T-helper 17 cell (primary cell): Measurements from ENCODE around the gene FOXO1. TPM values are rescaled to one million over a fixed set of nuclear protein-coding genes. Genes with fewer than 3 reads are reported as not detected.
A peak's percentile ranks its signal among the peaks of the same experiment; 100 is the strongest.

Experiments used
- ATAC-seq: fragments of 150-1000 bp; cut with Tn5 transposase; 2 replicates; pipeline ENCODE4 v1.10.0; 2021; ENCODE audit warnings: mild to moderate bottlenecking, moderate library complexity
- DNase-seq, 3 donors: peaks; one replicate each; pipeline versions ENCODE4 v3.0.0 to v3.0.0-alpha.2; 2020 to 2021
- H3K9me3 ChIP-seq: one replicate; pipeline ENCODE4 v1.7.0; 2013; ENCODE audit warnings: low read length, mild to moderate bottlenecking; ENCODE audit not compliant: control insufficient read depth, poor library complexity, severe bottlenecking
- H3K27ac Mint-ChIP-seq: one replicate; pipeline ENCODE4 v1.8.0; 2022; ENCODE audit warnings: mild to moderate bottlenecking, moderate library complexity, mixed read lengths
- H3K27me3 Mint-ChIP-seq: one replicate; pipeline ENCODE4 v1.8.0; 2022; ENCODE audit warnings: mixed read lengths
- H3K36me3 Mint-ChIP-seq: one replicate; pipeline ENCODE4 v1.8.0; 2022; ENCODE audit warnings: low read depth, mixed read lengths
- H3K4me1 Mint-ChIP-seq: one replicate; pipeline ENCODE4 v1.8.0; 2022; ENCODE audit warnings: mild to moderate bottlenecking, mixed read lengths
- H3K4me3 Mint-ChIP-seq: one replicate; pipeline ENCODE4 v1.8.0; 2022; ENCODE audit warnings: mild to moderate bottlenecking, moderate library complexity, mixed read lengths
- total RNA-seq, 4 donors: library from RNA in 2 of 4; stranded (reverse) in 2 of 4; gene quantifications; one replicate each; pipeline ENCODE4 v1.2.3 and lab custom pipeline; 2022 to 2026

FOXO1 gene
- total RNA-seq, 2 donors from 2014 or later, result 72.9 to 86.1 TPM

GRCh38 chr13:40604135-40604534 lies 62.3 kb downstream of the FOXO1 start:
- ATAC-seq (no peak), DNase-seq (no peak)
- H3K4me3 Mint-ChIP-seq, result peak overlapping the region; percentile 15
- no peaks in the 10 kb centered on the region for H3K27me3 Mint-ChIP-seq
- no peaks in the 10 kb centered on the region for H3K9me3 ChIP-seq
- peaks cover 61% of the 10 kb centered on the region for H3K4me1 Mint-ChIP-seq
- peaks cover 6% of the 10 kb centered on the region for H3K36me3 Mint-ChIP-seq
- peak overlapping the region; percentile 41 for H3K27ac Mint-ChIP-seq

- no peak for DNase-seq
- H3K4me1 Mint-ChIP-seq, result peaks cover 69% of the 10 kb centered on the region
- peak overlapping the region; percentile 94 for H3K27ac Mint-ChIP-seq
- H3K9me3 ChIP-seq, result no peaks in the 10 kb centered on the region
- H3K36me3 Mint-ChIP-seq, result peaks cover 2% of the 10 kb centered on the region
- ATAC-seq, result peak; percentile 56
- no peaks in the 10 kb centered on the region for H3K27me3 Mint-ChIP-seq
- peak overlapping the region; percentile 80 for H3K4me3 Mint-ChIP-seq
Measured at GRCh38 chr13:40600149-40600751, 66.2 kb downstream of the FOXO1 start.

- H3K9me3 ChIP-seq, result no peaks in the 10 kb centered on the region
- Mint-ChIP-seq H3K4me3 (peak overlapping the region; percentile 80), H3K27me3 (no peaks in the 10 kb centered on the region), H3K4me1 (peaks cover 69% of the 10 kb centered on the region), H3K36me3 (peaks cover 2% of the 10 kb centered on the region), H3K27ac (peak overlapping the region; percentile 94)
- ATAC-seq (no peak), DNase-seq (no peak)
Measured at GRCh38 chr13:40599747-40600146, 66.7 kb downstream of the FOXO1 start.

GRCh38 chr13:40599124-40599523 lies 67.3 kb downstream of the FOXO1 start:
- H3K9me3 ChIP-seq, result no peaks in the 10 kb centered on the region
- Mint-ChIP-seq H3K27ac (peak overlapping the region; percentile 94), H3K4me1 (peaks cover 72% of the 10 kb centered on the region), H3K27me3 (no peaks in the 10 kb centered on the region), H3K4me3 (peak overlapping the region; percentile 80), H3K36me3 (peaks cover 2% of the 10 kb centered on the region)
- DNase-seq (no peak), ATAC-seq (peak; percentile 51)

GRCh38 chr13:40598569-40598968 lies 67.9 kb downstream of the FOXO1 start:
- Mint-ChIP-seq H3K27me3 (no peaks in the 10 kb centered on the region), H3K4me1 (peaks cover 73% of the 10 kb centered on the region), H3K27ac (peak overlapping the region; percentile 94), H3K4me3 (peak overlapping the region; percentile 80), H3K36me3 (peaks cover 2% of the 10 kb centered on the region)
- H3K9me3 ChIP-seq, result no peaks in the 10 kb centered on the region
- DNase-seq (no peak), ATAC-seq (no peak)

GRCh38 chr13:40597735-40598365 lies 68.6 kb downstream of the FOXO1 start:
- H3K9me3 ChIP-seq, result no peaks in the 10 kb centered on the region
- Mint-ChIP-seq H3K27ac (peak overlapping the region; percentile 94), H3K36me3 (peaks cover 2% of the 10 kb centered on the region), H3K4me3 (peak overlapping the region; percentile 71), H3K4me1 (peaks cover 67% of the 10 kb centered on the region), H3K27me3 (no peaks in the 10 kb centered on the region)
- ATAC-seq, result no peak
- no peak for DNase-seq

- DNase-seq, result no peak
- no peaks in the 10 kb centered on the region for H3K27me3 Mint-ChIP-seq
Measured at GRCh38 chr13:40596484-40596883, 70.0 kb downstream of the FOXO1 start.

GRCh38 chr13:40595693-40596092 lies 70.7 kb downstream of the FOXO1 start:
- Mint-ChIP-seq H3K27ac (peak overlapping the region; percentile 94), H3K4me3 (peak overlapping the region; percentile 33), H3K4me1 (peaks cover 78% of the 10 kb centered on the region), H3K36me3 (peaks cover 2% of the 10 kb centered on the region), H3K27me3 (no peaks in the 10 kb centered on the region)
- DNase-seq (no peak), ATAC-seq (no peak)
- no peaks in the 10 kb centered on the region for H3K9me3 ChIP-seq

More at GRCh38 chr13:40596484-40596883, 70.0 kb downstream of the FOXO1 start:
- ATAC-seq, result peak; percentile 66
- Mint-ChIP-seq H3K4me1 (peaks cover 71% of the 10 kb centered on the region), H3K27ac (peak overlapping the region; percentile 94), H3K36me3 (peaks cover 2% of the 10 kb centered on the region), H3K4me3 (peak overlapping the region; percentile 84)
- no peaks in the 10 kb centered on the region for H3K9me3 ChIP-seq

- H3K27me3 Mint-ChIP-seq, result no peaks in the 10 kb centered on the region
- H3K4me3 Mint-ChIP-seq, result peak overlapping the region; percentile 15
- H3K4me1 Mint-ChIP-seq, result peaks cover 78% of the 10 kb centered on the region
- ATAC-seq (no peak), DNase-seq (no peak)
- H3K36me3 Mint-ChIP-seq, result peaks cover 2% of the 10 kb centered on the region
- H3K27ac Mint-ChIP-seq, result peak overlapping the region; percentile 56
- no peaks in the 10 kb centered on the region for H3K9me3 ChIP-seq
Measured at GRCh38 chr13:40592035-40592434, 74.4 kb downstream of the FOXO1 start.

GRCh38 chr13:40591091-40591490 lies 75.3 kb downstream of the FOXO1 start:
- H3K27me3 Mint-ChIP-seq, result no peaks in the 10 kb centered on the region
- no peak for ATAC-seq
- peaks cover 80% of the 10 kb centered on the region for H3K4me1 Mint-ChIP-seq
- H3K27ac Mint-ChIP-seq, result peak overlapping the region; percentile 79
- peak overlapping the region; percentile 68 for H3K4me3 Mint-ChIP-seq
- peaks cover 2% of the 10 kb centered on the region for H3K36me3 Mint-ChIP-seq
- no peak for DNase-seq
- H3K9me3 ChIP-seq, result no peaks in the 10 kb centered on the region

- no peaks in the 10 kb centered on the region for H3K9me3 ChIP-seq
- peaks cover 78% of the 10 kb centered on the region for H3K4me1 Mint-ChIP-seq
- ATAC-seq, result no peak
- no peaks in the 10 kb centered on the region for H3K27me3 Mint-ChIP-seq
- peak overlapping the region; percentile 83 for H3K27ac Mint-ChIP-seq
- no peak for DNase-seq
- peaks cover 2% of the 10 kb centered on the region for H3K36me3 Mint-ChIP-seq
- peak overlapping the region; percentile 68 for H3K4me3 Mint-ChIP-seq
Measured at GRCh38 chr13:40590112-40590862, 76.2 kb downstream of the FOXO1 start.

GRCh38 chr13:40589285-40590109 lies 76.9 kb downstream of the FOXO1 start:
- Mint-ChIP-seq H3K36me3 (peaks cover 2% of the 10 kb centered on the region), H3K27me3 (no peaks in the 10 kb centered on the region), H3K4me3 (peak overlapping the region; percentile 68), H3K27ac (peak overlapping the region; percentile 83), H3K4me1 (peaks cover 77% of the 10 kb centered on the region)
- no peaks in the 10 kb centered on the region for H3K9me3 ChIP-seq
- ATAC-seq (peak; percentile 59), DNase-seq (no peak)

GRCh38 chr13:40588101-40588500 lies 78.3 kb downstream of the FOXO1 start:
- peak overlapping the region; percentile 83 for H3K27ac Mint-ChIP-seq
- no peak for DNase-seq
- peak overlapping the region; percentile 39 for H3K4me3 Mint-ChIP-seq
- peaks cover 70% of the 10 kb centered on the region for H3K4me1 Mint-ChIP-seq
- no peaks in the 10 kb centered on the region for H3K27me3 Mint-ChIP-seq
- no peak for ATAC-seq
- no peaks in the 10 kb centered on the region for H3K36me3 Mint-ChIP-seq
- no peaks in the 10 kb centered on the region for H3K9me3 ChIP-seq
